Cardiac muscle cell (in vitro differentiated cells and primary cell): ENCODE measurements around the gene CAT. TPM values are rescaled to one million over a fixed set of nuclear protein-coding genes. Genes with fewer than 3 reads are reported as not detected.

Experiments used
- DNase-seq, 2 donors: peaks; one replicate each; pipeline versions ENCODE4 v3.0.0 to v3.0.0-alpha.2; 2010 to 2017; ENCODE audit warnings: low read depth in 1 of 2, low spot score in 1 of 2
- H3K27ac ChIP-seq: fragments of 200-600 bp; sonication (generic); 2 replicates; pipeline ENCODE4 v1.5.1; 2016
- H3K27me3 ChIP-seq: fragments of 200-600 bp; sonication (generic); 2 replicates; pipeline ENCODE4 v1.6.0; 2016; ENCODE audit warnings: control low read depth
- H3K36me3 ChIP-seq: fragments of 200-600 bp; sonication (generic); 2 replicates; pipeline ENCODE4 v1.5.1; 2016; ENCODE audit warnings: control low read depth
- H3K4me1 ChIP-seq: fragments of 200-600 bp; sonication (generic); 2 replicates; pipeline ENCODE4 v1.8.1; 2017; ENCODE audit warnings: low read depth, mild to moderate bottlenecking, mixed run types
- H3K4me3 ChIP-seq: fragments of 200-600 bp; sonication (generic); 2 replicates; pipeline ENCODE4 v1.5.1; 2016; ENCODE audit warnings: mild to moderate bottlenecking
- H3K9me3 ChIP-seq: fragments of 200-600 bp; sonication (generic); 2 replicates; pipeline ENCODE4 v1.5.1; 2017; ENCODE audit warnings: low read depth, mild to moderate bottlenecking, control low read depth
- polyA plus RNA-seq: library from polyadenylated mRNA; unstranded; fragments of >200 nt; fragmentation: Nextera tagmentation; extraction: Ambion mirVana; gene quantifications from 2 replicates; pipeline ENCODE4 v1.2.1, GENCODE V29; 2016
- total RNA-seq: library from RNA; depleted of rRNA; stranded (reverse); fragments of >200 nt; gene quantifications from 2 replicates; pipeline ENCODE4 v1.2.3, GENCODE V29; 2016
- TF ChIP-seq, protein P1 (sequence below): IDR thresholded peaks from 2 replicates; pipeline ENCODE4 v1.5.1; 2012; ENCODE audit warnings: low read depth, mild to moderate bottlenecking, low read length

CAT gene
- total and polyA plus RNA-seq, 2 experiments from 2014 or later: 27.1 to 50.1 TPM

- H3K36me3 ChIP-seq: no peaks in the 10 kb centered on the region
- no peak overlapping the region for H3K4me3 ChIP-seq
- no peak for DNase-seq
- no peaks in the 10 kb centered on the region for H3K27me3 ChIP-seq
- TF ChIP-seq, protein P1, sequence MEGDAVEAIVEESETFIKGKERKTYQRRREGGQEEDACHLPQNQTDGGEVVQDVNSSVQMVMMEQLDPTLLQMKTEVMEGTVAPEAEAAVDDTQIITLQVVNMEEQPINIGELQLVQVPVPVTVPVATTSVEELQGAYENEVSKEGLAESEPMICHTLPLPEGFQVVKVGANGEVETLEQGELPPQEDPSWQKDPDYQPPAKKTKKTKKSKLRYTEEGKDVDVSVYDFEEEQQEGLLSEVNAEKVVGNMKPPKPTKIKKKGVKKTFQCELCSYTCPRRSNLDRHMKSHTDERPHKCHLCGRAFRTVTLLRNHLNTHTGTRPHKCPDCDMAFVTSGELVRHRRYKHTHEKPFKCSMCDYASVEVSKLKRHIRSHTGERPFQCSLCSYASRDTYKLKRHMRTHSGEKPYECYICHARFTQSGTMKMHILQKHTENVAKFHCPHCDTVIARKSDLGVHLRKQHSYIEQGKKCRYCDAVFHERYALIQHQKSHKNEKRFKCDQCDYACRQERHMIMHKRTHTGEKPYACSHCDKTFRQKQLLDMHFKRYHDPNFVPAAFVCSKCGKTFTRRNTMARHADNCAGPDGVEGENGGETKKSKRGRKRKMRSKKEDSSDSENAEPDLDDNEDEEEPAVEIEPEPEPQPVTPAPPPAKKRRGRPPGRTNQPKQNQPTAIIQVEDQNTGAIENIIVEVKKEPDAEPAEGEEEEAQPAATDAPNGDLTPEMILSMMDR: no peak
- no peak overlapping the region for H3K27ac ChIP-seq
- H3K4me1 ChIP-seq: peaks cover 14% of the 10 kb centered on the region
- no peaks in the 10 kb centered on the region for H3K9me3 ChIP-seq
These were observed 4.4 kb downstream of the CAT start for GRCh38 chr11:34443136-34443535.

- Histone ChIP-seq H3K36me3 (no peaks in the 10 kb centered on the region), H3K9me3 (no peaks in the 10 kb centered on the region), H3K27ac (no peak overlapping the region), H3K4me1 (peaks cover 14% of the 10 kb centered on the region), H3K27me3 (no peaks in the 10 kb centered on the region), H3K4me3 (no peak overlapping the region)
- TF ChIP-seq, protein P1: no peak
- no peak for DNase-seq
These were observed 5.7 kb downstream of the CAT start for GRCh38 chr11:34444428-34444827.

GRCh38 chr11:34445956-34446355 is 7.2 kb downstream of the CAT start:
- peaks cover 14% of the 10 kb centered on the region for H3K4me1 ChIP-seq
- DNase-seq: no peak
- peaks cover 11% of the 10 kb centered on the region for H3K36me3 ChIP-seq
- H3K27me3 ChIP-seq: no peaks in the 10 kb centered on the region
- no peak overlapping the region for H3K27ac ChIP-seq
- TF ChIP-seq, protein P1: no peak
- H3K4me3 ChIP-seq: no peak overlapping the region
- no peaks in the 10 kb centered on the region for H3K9me3 ChIP-seq

- Histone ChIP-seq H3K27ac (no peak overlapping the region), H3K27me3 (no peaks in the 10 kb centered on the region), H3K36me3 (peaks cover 13% of the 10 kb centered on the region), H3K9me3 (no peaks in the 10 kb centered on the region), H3K4me3 (no peak overlapping the region), H3K4me1 (peaks cover 14% of the 10 kb centered on the region)
- no peak for DNase-seq
- TF ChIP-seq, protein P1: no peak
These were observed 7.7 kb downstream of the CAT start for GRCh38 chr11:34446386-34446785.

GRCh38 chr11:34447044-34447443 is 8.3 kb downstream of the CAT start:
- no peak overlapping the region for H3K27ac ChIP-seq
- peaks cover 19% of the 10 kb centered on the region for H3K36me3 ChIP-seq
- no peaks in the 10 kb centered on the region for H3K27me3 ChIP-seq
- no peaks in the 10 kb centered on the region for H3K9me3 ChIP-seq
- DNase-seq: peak in 1 of 2 donors; percentile 19
- TF ChIP-seq, protein P1: no peak
- peaks cover 14% of the 10 kb centered on the region for H3K4me1 ChIP-seq
- H3K4me3 ChIP-seq: no peak overlapping the region
